GM12874 (cell line): ENCODE data around the gene IL1RAPL1.

Experiments
- TF ChIP-seq, protein P1 (sequence below): IDR thresholded peaks from 2 replicates; pipeline ENCODE4 v1.5.1; 2011; ENCODE audit warnings: low read depth, mild to moderate bottlenecking, control low read depth, low read length, moderate library complexity; ENCODE audit not compliant: insufficient read depth

IL1RAPL1 gene

DNA sequence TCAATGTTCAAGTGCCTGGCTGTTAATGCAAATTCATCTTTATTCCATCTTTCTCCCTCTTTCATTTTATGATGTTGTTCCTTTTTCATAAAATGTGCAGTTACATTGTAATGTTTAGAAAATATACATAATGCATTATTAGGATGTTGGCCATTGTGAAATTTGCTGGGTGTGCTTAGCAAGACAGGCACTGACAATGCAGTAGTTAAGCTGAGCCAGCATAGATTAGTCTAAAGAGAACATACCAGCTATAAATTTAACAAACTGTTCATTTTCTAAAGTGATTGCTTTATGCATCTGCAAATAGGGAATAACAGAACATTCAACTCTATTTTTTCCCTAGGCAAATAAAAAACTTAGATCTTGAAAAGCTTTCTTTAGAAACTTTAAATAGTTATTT is 436.0 kb downstream of the IL1RAPL1 start:
- TF ChIP-seq, protein P1, sequence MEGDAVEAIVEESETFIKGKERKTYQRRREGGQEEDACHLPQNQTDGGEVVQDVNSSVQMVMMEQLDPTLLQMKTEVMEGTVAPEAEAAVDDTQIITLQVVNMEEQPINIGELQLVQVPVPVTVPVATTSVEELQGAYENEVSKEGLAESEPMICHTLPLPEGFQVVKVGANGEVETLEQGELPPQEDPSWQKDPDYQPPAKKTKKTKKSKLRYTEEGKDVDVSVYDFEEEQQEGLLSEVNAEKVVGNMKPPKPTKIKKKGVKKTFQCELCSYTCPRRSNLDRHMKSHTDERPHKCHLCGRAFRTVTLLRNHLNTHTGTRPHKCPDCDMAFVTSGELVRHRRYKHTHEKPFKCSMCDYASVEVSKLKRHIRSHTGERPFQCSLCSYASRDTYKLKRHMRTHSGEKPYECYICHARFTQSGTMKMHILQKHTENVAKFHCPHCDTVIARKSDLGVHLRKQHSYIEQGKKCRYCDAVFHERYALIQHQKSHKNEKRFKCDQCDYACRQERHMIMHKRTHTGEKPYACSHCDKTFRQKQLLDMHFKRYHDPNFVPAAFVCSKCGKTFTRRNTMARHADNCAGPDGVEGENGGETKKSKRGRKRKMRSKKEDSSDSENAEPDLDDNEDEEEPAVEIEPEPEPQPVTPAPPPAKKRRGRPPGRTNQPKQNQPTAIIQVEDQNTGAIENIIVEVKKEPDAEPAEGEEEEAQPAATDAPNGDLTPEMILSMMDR = no peak

DNA sequence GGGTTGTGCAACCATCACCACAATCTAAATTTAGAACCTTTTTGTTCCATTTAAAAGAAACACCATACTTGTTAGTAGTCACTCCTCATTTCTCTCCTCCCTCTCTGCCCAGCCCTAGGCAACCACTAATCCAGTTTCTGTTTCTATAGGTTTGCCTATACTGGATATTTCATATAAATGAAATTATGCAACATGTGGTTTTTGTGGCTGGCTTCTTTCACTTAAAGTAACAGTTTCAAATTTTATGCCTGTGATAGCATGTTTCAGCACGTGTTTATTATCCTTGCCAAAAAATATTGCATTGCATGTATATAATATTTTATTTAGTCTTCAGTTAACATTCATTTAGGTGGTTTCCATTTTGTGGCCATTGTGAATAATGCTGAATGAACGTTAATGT is 437.6 kb downstream of the IL1RAPL1 start:
- TF ChIP-seq, protein P1 = no peak

DNA sequence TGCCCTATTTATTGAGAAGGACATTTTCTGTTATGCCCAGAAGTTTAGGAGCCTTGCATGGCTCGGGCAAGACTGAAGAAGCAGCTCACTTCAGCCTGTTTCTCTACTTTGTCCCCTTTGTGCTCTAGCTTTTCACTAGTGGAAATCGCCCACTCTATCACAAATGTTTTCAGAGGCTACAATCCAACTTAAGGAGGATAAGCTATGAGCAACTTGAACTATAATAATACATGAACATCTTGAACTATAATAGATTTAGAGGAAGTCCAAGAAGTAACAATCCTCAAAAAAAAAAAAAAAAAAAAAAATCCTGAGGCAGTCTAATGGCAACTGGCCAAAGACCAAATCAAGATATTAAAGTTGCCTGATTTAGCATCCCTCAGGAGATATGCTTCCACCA is 452.3 kb downstream of the IL1RAPL1 start:
- TF ChIP-seq, protein P1 = no peak

DNA sequence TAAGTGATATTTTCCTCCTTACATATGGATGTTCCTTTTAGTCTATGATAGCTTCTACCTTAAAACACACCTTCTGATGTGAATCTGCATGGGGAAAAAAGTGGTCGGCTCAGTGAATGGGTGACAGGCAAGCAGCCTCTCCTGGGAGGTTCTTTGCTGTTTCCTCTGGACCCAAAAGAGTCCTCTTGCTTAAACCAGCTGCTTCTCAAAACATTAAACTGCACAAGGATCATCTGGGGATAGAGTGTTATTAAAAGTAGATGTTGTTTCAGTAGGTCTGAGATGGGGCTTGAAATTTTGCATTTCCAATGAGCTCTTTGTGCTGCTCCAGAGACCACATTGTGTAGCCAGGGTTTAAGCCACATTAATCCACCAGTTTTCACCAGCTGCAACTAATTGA is 452.9 kb downstream of the IL1RAPL1 start:
- TF ChIP-seq, protein P1 = no peak

DNA sequence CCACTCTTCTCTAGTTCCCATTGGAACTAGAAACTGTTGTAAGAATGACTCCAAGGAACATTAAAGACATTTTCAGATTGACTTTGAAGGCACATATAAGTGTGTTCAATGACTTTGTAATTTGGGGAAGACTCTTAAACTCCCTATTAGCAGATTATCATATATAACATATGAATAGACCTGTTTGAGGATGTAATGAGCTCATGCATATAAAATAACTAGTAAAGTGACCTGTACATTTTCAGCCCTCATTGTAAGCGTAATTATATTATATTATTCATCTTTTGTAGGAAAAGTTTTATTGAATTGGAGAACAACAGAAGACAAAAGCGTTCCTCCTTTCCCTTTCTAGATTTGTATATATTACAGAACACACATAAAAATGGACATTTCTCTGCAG is 455.1 kb downstream of the IL1RAPL1 start:
- TF ChIP-seq, protein P1 = no peak

DNA sequence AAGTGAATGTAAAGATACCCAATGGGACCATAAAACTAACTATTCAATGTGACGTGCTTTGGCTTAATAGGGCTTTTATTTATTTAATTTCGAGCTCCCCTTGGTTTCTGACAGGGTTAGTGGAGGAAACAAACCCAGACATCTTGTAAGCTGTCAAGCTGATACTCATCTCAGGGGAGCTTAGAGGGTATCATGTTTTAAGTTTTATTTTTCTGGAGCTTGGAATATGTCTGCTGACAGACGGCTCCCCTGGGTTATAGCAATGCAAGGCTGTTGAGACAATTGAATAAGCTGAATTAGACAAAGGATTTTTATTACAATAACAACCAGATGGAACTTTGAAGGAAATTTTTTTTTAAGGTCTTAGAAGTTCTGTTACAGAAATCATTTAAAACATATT is 456.5 kb downstream of the IL1RAPL1 start:
- TF ChIP-seq, protein P1 = no peak

DNA sequence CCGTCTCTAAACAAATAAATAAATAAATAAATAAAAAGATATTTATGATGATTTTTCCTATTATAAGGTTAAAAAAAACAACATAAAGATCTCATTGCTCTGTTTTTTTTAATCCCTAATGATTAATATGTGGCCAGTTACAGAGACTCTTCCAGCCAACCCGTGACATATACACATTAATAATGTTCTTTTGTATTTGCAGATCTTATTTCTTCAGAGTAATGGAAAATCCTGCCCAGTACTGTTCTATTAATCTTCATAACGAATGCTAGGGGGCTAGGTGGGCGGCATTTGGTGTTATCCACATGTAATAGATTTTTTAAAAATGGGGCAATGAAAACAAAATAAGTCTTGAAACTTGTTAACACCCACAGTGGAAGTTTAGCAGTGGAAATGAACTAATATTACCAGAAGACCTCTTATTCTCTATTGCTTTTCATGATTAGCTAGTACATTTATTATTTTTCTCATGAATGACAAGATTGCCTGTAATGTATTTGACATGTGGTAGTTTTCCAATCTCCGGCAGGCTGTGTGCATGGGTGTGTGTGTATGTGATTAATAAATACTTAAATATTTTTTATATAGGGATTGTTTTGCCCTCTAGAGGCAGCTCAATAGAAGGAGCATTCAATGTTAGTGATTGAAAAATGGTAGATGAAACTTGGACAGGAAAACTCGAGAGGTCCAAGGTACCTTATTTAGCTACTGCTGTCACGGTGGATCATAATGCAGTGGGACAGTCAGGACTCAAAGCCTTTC is 457.4 kb downstream of the IL1RAPL1 start:
- TF ChIP-seq, protein P1 = no peak
